Colonic mucosa (tissue), 4 donors: ENCODE measurements around the gene TOMM70. TPM values are rescaled to one million over a fixed set of nuclear protein-coding genes. Genes with fewer than 3 reads are reported as not detected.
"Not testable (repeated sequence)": the region's sequence is repeated elsewhere in the genome, so short reads cannot be mapped to it uniquely, and the experiment has no call there.

Source experiments
- DNase-seq: peaks from one replicate; pipeline ENCODE4 v3.0.0-alpha.2; 2020
- H3K27ac ChIP-seq: fragments of 200-600 bp; one replicate; pipeline ENCODE4 v1.8.0; 2021
- H3K27me3 ChIP-seq: fragments of 200-600 bp; one replicate; pipeline ENCODE4 v1.8.0; 2021
- H3K36me3 ChIP-seq: fragments of 200-600 bp; one replicate; pipeline ENCODE4 v1.8.0; 2021
- H3K4me1 ChIP-seq: fragments of 200-600 bp; one replicate; pipeline ENCODE4 v1.8.0; 2021; ENCODE audit warnings: mild to moderate bottlenecking
- H3K4me3 ChIP-seq: fragments of 200-600 bp; one replicate; pipeline ENCODE4 v1.8.0; 2021
- H3K9ac ChIP-seq, 2 donors: one replicate each; pipeline ENCODE4 v1.7.0; 2013; ENCODE audit warnings: control low read depth in 2 of 2, low read depth in 2 of 2, low read length in 2 of 2
- H3K9me3 ChIP-seq: fragments of 200-600 bp; one replicate; pipeline ENCODE4 v1.8.0; 2021
- intact Hi-C: fragments of 100-400 bp; cut with DNase I; formaldehyde crosslinking; loops from one replicate; pipeline ENCODE4 v1.14.1; 2022
- total RNA-seq, 2 donors: library from RNA; stranded (reverse); fragmentation: NEBNext Ultra II Directional in 1 of 2; extraction: Animal tissue kit (Norgen Biotek cat#: 25700) in 1 of 2; gene quantifications; one replicate each; pipeline ENCODE4 v1.2.1, GENCODE V29; 2021
- TF ChIP-seq, protein P1 (sequence below): fragments of 200-600 bp; IDR thresholded peaks from one replicate; pipeline ENCODE4 v1.8.0; 2022; ENCODE audit warnings: antibody characterized with exemption, mild to moderate bottlenecking
- donor health status: healthy.
- donor health status: DM: no; HTN: no; CAD: no.
- donor health status: DM: no; HTN: no; CAD: no.

Gene TOMM70
- total RNA-seq, 2 donors from 2014 or later = 45.6 to 58.1 TPM

DNA sequence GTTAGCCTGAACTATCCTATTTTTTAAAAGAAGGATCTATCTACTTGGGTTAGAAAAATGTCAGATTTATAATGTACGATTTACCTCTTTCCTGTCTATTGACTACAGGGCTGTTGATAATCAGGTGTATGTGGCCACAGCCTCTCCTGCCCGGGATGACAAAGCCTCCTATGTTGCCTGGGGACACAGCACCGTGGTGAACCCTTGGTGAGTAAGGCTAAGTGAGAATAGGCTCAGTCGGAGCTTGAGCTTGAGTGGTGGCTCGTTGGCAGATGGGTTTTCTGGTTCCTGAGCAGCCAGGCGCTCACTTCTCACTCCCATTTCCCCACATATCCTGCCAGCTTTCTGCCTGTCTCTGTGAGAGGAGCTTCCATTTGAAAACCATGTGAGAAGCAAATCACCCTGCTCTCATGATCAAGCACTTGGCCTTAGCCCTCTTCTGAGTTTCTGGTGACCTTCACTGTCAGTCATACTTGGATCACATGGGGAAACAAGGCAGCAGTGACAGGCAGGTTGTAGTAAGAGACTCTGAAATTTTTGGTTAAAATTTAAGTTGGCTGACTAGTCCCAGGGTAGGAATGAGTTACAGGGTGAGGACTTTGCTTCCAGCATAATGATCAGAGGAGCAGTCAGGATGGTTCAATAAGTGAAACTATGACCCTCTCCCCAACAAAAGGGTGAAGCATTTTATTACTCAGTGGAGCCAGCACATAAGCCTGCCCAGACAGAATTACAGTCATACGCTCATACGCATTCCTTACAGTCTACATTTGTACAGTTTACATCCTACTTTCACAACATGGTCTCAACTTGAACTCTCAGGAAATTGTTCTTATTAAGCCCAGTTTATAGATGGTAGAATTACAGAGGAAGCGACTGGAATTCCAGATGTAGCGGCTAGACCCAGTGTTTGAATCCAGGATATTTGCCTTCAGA, 48.3 kb downstream of the TOMM70 start:
- no peaks in the 10 kb centered on the region for H3K36me3 ChIP-seq
- H3K9me3 ChIP-seq = no peaks in the 10 kb centered on the region
- intact Hi-C loops = no loop called here
- H3K4me3 ChIP-seq = no peak overlapping the region
- DNase-seq = no peak
- no peak overlapping the region for H3K9ac ChIP-seq
- no peaks in the 10 kb centered on the region for H3K4me1 ChIP-seq
- TF ChIP-seq, protein P1, sequence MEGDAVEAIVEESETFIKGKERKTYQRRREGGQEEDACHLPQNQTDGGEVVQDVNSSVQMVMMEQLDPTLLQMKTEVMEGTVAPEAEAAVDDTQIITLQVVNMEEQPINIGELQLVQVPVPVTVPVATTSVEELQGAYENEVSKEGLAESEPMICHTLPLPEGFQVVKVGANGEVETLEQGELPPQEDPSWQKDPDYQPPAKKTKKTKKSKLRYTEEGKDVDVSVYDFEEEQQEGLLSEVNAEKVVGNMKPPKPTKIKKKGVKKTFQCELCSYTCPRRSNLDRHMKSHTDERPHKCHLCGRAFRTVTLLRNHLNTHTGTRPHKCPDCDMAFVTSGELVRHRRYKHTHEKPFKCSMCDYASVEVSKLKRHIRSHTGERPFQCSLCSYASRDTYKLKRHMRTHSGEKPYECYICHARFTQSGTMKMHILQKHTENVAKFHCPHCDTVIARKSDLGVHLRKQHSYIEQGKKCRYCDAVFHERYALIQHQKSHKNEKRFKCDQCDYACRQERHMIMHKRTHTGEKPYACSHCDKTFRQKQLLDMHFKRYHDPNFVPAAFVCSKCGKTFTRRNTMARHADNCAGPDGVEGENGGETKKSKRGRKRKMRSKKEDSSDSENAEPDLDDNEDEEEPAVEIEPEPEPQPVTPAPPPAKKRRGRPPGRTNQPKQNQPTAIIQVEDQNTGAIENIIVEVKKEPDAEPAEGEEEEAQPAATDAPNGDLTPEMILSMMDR = no peak
- no peaks in the 10 kb centered on the region for H3K27me3 ChIP-seq
- H3K27ac ChIP-seq = no peak overlapping the region

DNA sequence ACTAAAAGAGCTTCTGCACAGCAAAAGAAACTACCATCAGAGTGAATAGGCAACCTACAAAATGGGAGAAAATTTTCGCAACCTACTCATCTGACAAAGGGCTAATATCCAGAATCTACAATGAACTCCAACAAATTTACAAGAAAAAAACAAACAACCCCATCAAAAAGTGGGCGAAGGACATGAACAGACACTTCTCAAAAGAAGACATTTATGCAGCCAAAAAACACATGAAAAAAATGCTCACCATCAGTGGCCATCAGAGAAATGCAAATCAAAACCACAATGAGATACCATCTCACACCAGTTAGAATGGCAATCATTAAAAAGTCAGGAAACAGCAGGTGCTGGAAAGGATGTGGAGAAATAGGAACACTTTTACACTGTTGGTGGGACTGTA, 49.1 kb downstream of the TOMM70 start:
- H3K27me3 ChIP-seq, H3K36me3 ChIP-seq, DNase-seq, H3K9me3 ChIP-seq, H3K4me3 ChIP-seq, intact Hi-C loops, H3K9ac ChIP-seq, H3K27ac ChIP-seq, H3K4me1 ChIP-seq: not testable (repeated sequence)

DNA sequence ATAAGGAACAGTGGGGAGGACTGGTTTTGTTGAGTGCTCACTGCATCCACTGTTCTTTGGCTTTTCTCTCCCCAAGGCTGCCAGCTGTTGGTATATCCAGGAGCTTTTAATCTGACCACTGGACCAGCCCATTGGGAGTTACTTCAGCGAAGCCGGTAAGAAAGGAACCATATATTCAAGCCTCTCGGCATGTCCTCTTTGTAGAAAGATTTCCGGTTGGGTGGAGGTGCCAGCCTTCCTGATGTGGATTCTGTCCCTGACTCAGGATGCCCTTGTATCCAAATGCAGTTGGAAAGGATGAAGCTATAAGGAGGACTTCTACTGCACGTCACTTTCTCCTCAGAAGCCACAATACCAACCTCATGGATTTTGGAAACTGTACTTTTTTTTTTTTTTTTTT, 52.2 kb downstream of the TOMM70 start:
- no peak overlapping the region for H3K27ac ChIP-seq
- H3K4me3 ChIP-seq = no peak overlapping the region
- no peaks in the 10 kb centered on the region for H3K9me3 ChIP-seq
- H3K27me3 ChIP-seq = no peaks in the 10 kb centered on the region
- no peaks in the 10 kb centered on the region for H3K36me3 ChIP-seq
- intact Hi-C loops = no loop called here
- no peak overlapping the region for H3K9ac ChIP-seq
- no peak for DNase-seq
- TF ChIP-seq, protein P1 = no peak
- no peaks in the 10 kb centered on the region for H3K4me1 ChIP-seq

DNA sequence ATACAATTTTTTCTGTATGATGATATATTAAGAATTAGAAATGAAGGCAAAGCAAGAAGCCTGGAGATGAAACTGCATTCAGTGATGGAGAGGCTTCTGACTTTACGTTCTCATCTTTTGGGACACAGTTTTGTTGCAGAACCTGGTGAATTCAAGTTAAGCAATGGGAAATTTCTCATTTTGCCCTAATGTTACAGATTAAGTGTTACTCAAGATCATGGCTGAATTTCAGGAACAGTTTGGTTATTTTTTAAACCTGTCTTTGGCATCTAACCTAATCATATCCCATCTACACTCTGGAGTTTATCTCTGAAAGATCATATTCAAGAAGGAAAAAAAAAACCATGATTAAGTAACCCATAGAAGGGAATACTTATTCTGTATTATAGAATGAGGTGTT, 60.4 kb downstream of the TOMM70 start:
- H3K4me1 ChIP-seq = peaks cover 4% of the 10 kb centered on the region
- TF ChIP-seq, protein P1 = no peak
- intact Hi-C loops = no loop called here
- H3K9ac ChIP-seq = no peak overlapping the region
- H3K27me3 ChIP-seq = no peaks in the 10 kb centered on the region
- H3K4me3 ChIP-seq = no peak overlapping the region
- no peaks in the 10 kb centered on the region for H3K9me3 ChIP-seq
- no peaks in the 10 kb centered on the region for H3K36me3 ChIP-seq
- no peak for DNase-seq
- H3K27ac ChIP-seq = no peak overlapping the region

DNA sequence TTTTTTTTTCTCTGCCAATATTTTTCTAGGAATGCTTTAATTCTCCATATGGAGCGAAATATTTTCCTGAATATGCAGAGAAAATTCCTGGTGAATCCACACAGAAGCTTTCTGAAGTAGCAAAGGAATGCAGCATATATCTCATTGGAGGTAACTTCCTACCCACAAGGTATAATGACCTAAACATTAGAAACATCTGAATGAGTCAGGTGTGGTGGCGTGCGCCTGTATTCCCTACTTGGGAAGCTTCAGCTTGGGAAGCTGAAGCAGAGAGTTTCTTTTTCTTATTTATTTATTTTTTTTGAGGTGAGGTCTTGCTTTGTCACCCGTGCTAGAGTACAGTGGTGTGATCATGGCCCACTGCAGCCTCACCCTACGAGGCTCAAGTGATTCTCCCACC, 61.1 kb downstream of the TOMM70 start:
- H3K4me3 ChIP-seq = no peak overlapping the region
- H3K9ac ChIP-seq = no peak overlapping the region
- no peaks in the 10 kb centered on the region for H3K27me3 ChIP-seq
- H3K9me3 ChIP-seq = no peaks in the 10 kb centered on the region
- no peak for DNase-seq
- intact Hi-C loops = no loop called here
- TF ChIP-seq, protein P1 = no peak
- H3K27ac ChIP-seq = no peak overlapping the region
- H3K36me3 ChIP-seq = no peaks in the 10 kb centered on the region
- peaks cover 7% of the 10 kb centered on the region for H3K4me1 ChIP-seq

DNA sequence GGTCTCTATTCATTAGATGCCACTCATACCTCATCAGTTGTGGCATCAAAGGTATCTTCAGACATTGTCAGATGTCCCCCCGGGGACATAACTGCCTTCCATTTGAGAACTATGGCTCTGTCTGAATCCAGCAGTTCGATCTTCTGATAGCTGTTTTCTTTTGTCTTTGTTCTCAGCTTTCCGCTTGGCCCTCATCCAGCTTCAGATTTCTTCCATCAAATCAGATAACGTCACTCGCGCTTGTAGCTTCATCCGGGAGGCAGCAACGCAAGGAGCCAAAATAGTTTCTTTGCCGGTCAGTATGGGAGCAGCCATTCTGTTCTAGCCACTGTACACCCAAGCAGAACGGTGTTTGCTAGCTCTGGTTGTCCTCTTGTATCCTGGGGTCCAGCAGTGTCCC, 62.0 kb downstream of the TOMM70 start:
- Histone ChIP-seq H3K27ac (no peak overlapping the region), H3K4me1 (peaks cover 7% of the 10 kb centered on the region), H3K27me3 (no peaks in the 10 kb centered on the region), H3K36me3 (no peaks in the 10 kb centered on the region), H3K4me3 (no peak overlapping the region), H3K9me3 (no peaks in the 10 kb centered on the region), H3K9ac (no peak overlapping the region)
- TF ChIP-seq, protein P1 = no peak
- intact Hi-C loops = no loop called here
- DNase-seq = no peak

DNA sequence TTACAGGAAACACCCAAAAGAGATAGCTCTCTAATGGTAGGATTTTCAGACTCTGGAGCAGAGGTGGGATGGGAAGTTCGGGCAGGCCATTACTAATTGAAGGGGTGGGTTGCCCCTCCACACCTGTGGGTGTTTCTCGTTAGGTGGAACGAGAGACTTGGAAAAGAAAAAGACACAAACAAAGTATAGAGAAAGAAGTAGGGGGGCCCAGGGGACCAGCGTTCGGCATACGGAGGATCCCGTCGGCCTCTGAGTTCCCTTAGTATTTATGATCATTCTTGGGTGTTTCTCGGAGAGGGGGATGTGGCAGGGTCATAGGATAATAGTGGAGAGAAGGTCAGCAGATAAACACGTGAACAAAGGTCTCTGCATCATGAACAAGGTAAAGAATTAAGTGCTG, 64.7 kb downstream of the TOMM70 start:
- H3K9ac ChIP-seq, H3K4me1 ChIP-seq, H3K9me3 ChIP-seq, H3K27me3 ChIP-seq, H3K36me3 ChIP-seq, DNase-seq, intact Hi-C loops, H3K4me3 ChIP-seq, H3K27ac ChIP-seq: not testable (repeated sequence)
